ENCODE results near the gene BBS1. TPM values are rescaled to one million over a fixed set of nuclear protein-coding genes. Genes with fewer than 3 reads are reported as not detected.

Gene BBS1
- total and polyA plus RNA-seq, 4 donors: 4.2 to 18.5 (median 8.6) TPM

DNA sequence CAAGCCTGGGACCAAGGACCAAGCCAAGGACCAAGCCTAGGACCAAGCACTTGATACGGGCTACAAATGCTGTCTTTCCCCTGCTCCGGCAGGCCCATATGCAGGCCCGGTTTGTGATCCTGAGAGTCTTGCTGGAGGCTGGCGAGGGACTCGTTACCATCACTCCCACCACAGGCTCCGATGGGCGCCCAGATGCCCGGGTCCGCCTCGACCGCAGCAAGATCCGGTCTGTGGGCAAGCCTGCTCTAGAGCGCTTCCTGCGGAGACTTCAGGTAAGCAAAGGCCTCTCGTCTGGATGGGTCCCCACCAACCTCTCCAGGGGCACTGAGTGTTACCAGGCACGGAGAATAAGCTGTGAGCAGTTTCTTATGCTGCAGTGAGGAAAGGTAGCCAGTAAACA, 13.2 kb upstream of the BBS1 start:
- no peak for TF ChIP-seq SP1 (IDR thresholded peaks at IDR 0.05)
- no peak for TF ChIP-seq TAF1 (conservative IDR thresholded peaks at IDR 0.05)
- no peak for TF ChIP-seq JUND (IDR thresholded peaks at IDR 0.05)
- no peak for TF ChIP-seq YY1 (IDR thresholded peaks at IDR 0.05)
- TF ChIP-seq RXRA (IDR thresholded peaks at IDR 0.05): no peak
- TF ChIP-seq, protein P1, sequence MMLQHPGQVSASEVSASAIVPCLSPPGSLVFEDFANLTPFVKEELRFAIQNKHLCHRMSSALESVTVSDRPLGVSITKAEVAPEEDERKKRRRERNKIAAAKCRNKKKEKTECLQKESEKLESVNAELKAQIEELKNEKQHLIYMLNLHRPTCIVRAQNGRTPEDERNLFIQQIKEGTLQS (IDR thresholded peaks at IDR 0.05): no peak
- no peak for TF ChIP-seq FOXA1 (IDR thresholded peaks at IDR 0.05)
- TF ChIP-seq EGR1 (IDR thresholded peaks at IDR 0.05; ENCODE audit: low read depth in 2 of 2): no peak
- no peak for TF ChIP-seq HNF4G (IDR thresholded peaks at IDR 0.05)
- no peak for TF ChIP-seq GABPA (IDR thresholded peaks at IDR 0.05 in 1 of 2, conservative IDR thresholded peaks at IDR 0.05 in 1 of 2)
- no peak for DNase-seq (ENCODE audit: low spot score)
- no peak overlapping the region for H3K27ac ChIP-seq (ENCODE audit: low read depth in 1 of 2, low read length in 2 of 2)
- no peak overlapping the region for H3K9ac ChIP-seq (ENCODE audit: low read depth in 1 of 2, low read length in 2 of 2)
- H3K36me3 ChIP-seq (ENCODE audit: control insufficient read depth in 4 of 4, insufficient read depth in 3 of 4, low read depth in 1 of 4, low read length in 3 of 4): peaks cover 6 to 42% (median 9%) of the 10 kb centered on the region in 4 donors
- no peaks in the 10 kb centered on the region for H3K27me3 ChIP-seq (ENCODE audit: control insufficient read depth in 4 of 4, insufficient read depth in 4 of 4, low read length in 3 of 4)
- H3K9me3 ChIP-seq (ENCODE audit: control insufficient read depth in 4 of 4, low read length in 3 of 4): no peaks in the 10 kb centered on the region
- WGBS: 98% methylated on average over 16 of the region's 16 CpGs
- H3K4me3 ChIP-seq (ENCODE audit: low read depth in 1 of 3, low read length in 3 of 3): no peak overlapping the region
- H3K4me1 ChIP-seq (ENCODE audit: control insufficient read depth in 4 of 4, insufficient read depth in 4 of 4, low read length in 3 of 4): no peaks in the 10 kb centered on the region

DNA sequence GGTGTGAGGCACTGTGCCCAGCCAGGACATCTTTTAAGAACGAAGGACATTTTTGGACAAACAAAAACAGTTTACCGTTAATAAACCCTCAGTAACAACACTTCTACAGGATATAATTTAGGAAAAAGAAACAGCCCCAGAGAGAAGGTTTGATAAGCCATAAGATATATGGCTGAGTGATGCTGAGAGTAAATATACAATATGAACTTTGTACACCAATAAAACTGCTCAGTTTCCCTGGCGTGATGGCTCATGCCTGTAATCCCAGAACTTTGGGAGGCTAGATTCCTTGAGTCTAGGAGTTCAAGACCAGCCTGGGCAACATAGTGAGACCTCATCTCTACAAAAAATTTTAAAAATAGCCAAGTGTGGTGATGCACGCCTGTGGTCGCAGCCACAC, 11.9 kb upstream of the BBS1 start:
- TF ChIP-seq, protein P2, sequence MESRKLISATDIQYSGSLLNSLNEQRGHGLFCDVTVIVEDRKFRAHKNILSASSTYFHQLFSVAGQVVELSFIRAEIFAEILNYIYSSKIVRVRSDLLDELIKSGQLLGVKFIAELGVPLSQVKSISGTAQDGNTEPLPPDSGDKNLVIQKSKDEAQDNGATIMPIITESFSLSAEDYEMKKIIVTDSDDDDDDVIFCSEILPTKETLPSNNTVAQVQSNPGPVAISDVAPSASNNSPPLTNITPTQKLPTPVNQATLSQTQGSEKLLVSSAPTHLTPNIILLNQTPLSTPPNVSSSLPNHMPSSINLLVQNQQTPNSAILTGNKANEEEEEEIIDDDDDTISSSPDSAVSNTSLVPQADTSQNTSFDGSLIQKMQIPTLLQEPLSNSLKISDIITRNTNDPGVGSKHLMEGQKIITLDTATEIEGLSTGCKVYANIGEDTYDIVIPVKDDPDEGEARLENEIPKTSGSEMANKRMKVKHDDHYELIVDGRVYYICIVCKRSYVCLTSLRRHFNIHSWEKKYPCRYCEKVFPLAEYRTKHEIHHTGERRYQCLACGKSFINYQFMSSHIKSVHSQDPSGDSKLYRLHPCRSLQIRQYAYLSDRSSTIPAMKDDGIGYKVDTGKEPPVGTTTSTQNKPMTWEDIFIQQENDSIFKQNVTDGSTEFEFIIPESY (IDR thresholded peaks at IDR 0.05): no peak
- TF ChIP-seq, protein P3, sequence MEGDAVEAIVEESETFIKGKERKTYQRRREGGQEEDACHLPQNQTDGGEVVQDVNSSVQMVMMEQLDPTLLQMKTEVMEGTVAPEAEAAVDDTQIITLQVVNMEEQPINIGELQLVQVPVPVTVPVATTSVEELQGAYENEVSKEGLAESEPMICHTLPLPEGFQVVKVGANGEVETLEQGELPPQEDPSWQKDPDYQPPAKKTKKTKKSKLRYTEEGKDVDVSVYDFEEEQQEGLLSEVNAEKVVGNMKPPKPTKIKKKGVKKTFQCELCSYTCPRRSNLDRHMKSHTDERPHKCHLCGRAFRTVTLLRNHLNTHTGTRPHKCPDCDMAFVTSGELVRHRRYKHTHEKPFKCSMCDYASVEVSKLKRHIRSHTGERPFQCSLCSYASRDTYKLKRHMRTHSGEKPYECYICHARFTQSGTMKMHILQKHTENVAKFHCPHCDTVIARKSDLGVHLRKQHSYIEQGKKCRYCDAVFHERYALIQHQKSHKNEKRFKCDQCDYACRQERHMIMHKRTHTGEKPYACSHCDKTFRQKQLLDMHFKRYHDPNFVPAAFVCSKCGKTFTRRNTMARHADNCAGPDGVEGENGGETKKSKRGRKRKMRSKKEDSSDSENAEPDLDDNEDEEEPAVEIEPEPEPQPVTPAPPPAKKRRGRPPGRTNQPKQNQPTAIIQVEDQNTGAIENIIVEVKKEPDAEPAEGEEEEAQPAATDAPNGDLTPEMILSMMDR (IDR thresholded peaks at IDR 0.05; ENCODE audit: low read depth, low read length, missing input control): no peak
- TF ChIP-seq RAD21 (IDR thresholded peaks at IDR 0.05): no peak
- TF ChIP-seq, protein P4, sequence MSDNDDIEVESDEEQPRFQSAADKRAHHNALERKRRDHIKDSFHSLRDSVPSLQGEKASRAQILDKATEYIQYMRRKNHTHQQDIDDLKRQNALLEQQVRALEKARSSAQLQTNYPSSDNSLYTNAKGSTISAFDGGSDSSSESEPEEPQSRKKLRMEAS (IDR thresholded peaks at IDR 0.05): no peak
- no peak for TF ChIP-seq JUND (IDR thresholded peaks at IDR 0.05)
- no peak for TF ChIP-seq YY1 (IDR thresholded peaks at IDR 0.05)

DNA sequence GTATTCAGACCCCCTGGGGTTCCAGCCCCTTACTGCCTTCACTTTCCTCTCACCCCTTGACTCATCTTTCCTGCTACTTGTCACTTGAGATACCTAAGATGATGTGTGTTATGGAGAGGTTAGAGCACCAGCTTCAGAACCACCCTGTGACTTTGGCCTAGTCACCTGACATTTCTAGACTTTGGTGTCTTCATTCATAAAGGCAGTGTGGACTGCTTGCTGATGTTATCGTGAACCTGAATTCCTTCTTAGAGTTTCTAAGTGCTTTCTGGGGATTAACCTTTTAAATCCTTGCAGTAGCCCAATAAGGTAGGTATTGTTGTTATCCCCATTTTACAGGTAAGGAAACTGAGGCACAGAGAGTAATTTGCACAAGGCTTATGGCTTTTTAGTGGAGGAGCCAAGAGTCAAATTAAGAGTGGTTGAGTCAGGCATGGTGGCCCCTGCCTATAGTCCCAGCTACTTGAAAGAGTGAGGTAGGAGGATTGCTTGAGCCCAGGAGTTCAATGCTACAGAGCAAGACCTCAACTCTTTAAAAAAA, 5.1 kb upstream of the BBS1 start:
- Histone ChIP-seq H3K27me3 (ENCODE audit: control insufficient read depth in 4 of 4, insufficient read depth in 4 of 4, low read length in 3 of 4) (no peaks in the 10 kb centered on the region), H3K9me3 (ENCODE audit: control insufficient read depth in 4 of 4, low read length in 3 of 4) (no peaks in the 10 kb centered on the region), H3K4me3 (ENCODE audit: low read depth in 1 of 3, low read length in 3 of 3) (no peak overlapping the region), H3K27ac (ENCODE audit: low read depth in 1 of 2, low read length in 2 of 2) (no peak overlapping the region), H3K36me3 (ENCODE audit: control insufficient read depth in 4 of 4, insufficient read depth in 3 of 4, low read depth in 1 of 4, low read length in 3 of 4) (peaks cover 5 to 10% (median 6%) of the 10 kb centered on the region in 4 donors), H3K9ac (ENCODE audit: low read depth in 1 of 2, low read length in 2 of 2) (no peak overlapping the region), H3K4me1 (ENCODE audit: control insufficient read depth in 4 of 4, insufficient read depth in 4 of 4, low read length in 3 of 4) (peaks cover 0 to 4% (median 3%) of the 10 kb centered on the region in 4 donors)
- no peak for DNase-seq (ENCODE audit: low spot score)
- WGBS: 97% methylated on average over 1 of the region's 1 CpG
- TF ChIP-seq SP1 (IDR thresholded peaks at IDR 0.05) (no peak), NR2F2 (IDR thresholded peaks at IDR 0.05) (no peak), HNF4G (IDR thresholded peaks at IDR 0.05) (no peak)
- TF ChIP-seq, protein P4 (IDR thresholded peaks at IDR 0.05): no peak

More for the DNA sequence above, 11.9 kb upstream of the BBS1 start:
- Histone ChIP-seq H3K27me3 (ENCODE audit: control insufficient read depth in 4 of 4, insufficient read depth in 4 of 4, low read length in 3 of 4) (no peaks in the 10 kb centered on the region), H3K4me1 (ENCODE audit: control insufficient read depth in 4 of 4, insufficient read depth in 4 of 4, low read length in 3 of 4) (no peaks in the 10 kb centered on the region), H3K9me3 (ENCODE audit: control insufficient read depth in 4 of 4, low read length in 3 of 4) (no peaks in the 10 kb centered on the region), H3K27ac (ENCODE audit: low read depth in 1 of 2, low read length in 2 of 2) (no peak overlapping the region), H3K36me3 (ENCODE audit: control insufficient read depth in 4 of 4, insufficient read depth in 3 of 4, low read depth in 1 of 4, low read length in 3 of 4) (peaks cover 0 to 30% (median 9%) of the 10 kb centered on the region in 4 donors), H3K4me3 (ENCODE audit: low read depth in 1 of 3, low read length in 3 of 3) (no peak overlapping the region), H3K9ac (ENCODE audit: low read depth in 1 of 2, low read length in 2 of 2) (no peak overlapping the region)
- WGBS: 93% methylated on average over 5 of the region's 5 CpGs
- DNase-seq (ENCODE audit: low spot score): no peak
